GM12878 (cell line): ENCODE results near the gene ST8SIA1. TPM values are rescaled to one million over a fixed set of nuclear protein-coding genes. Genes with fewer than 3 reads are reported as not detected.

ENCODE experiments used
- ATAC-seq: fragments of 200-7000 bp; cut with Tn5 transposase; 3 replicates; pipeline ENCODE4 v1.9.1; 2020; ENCODE audit warnings: mild to moderate bottlenecking, moderate library complexity
- BruUV-seq: library from RNA; stranded (reverse); fragments of 400-500 nt; replicated peaks from 2 replicates; lab custom pipeline; 2021; lab: Mats Ljungman, UMichigan
- CTCF ChIA-PET: fragments of 300-600 bp; sonication (Branson Sonifier 250); formaldehyde crosslinking; extraction: SDS; loops from one replicate; lab custom pipeline; 2021; ENCODE audit warnings: inconsistent platforms; lab: Yijun Ruan, JAX
- POLR2A ChIA-PET: fragments of 350-600 bp; formaldehyde crosslinking; extraction: SDS; loops from one replicate; lab custom pipeline; 2021; ENCODE audit warnings: inconsistent platforms; lab: Charles Lee
- RAD21 ChIA-PET: fragments of 300-600 bp; sonication (Branson Sonifier 250); formaldehyde crosslinking; loops from one replicate; lab custom pipeline; 2023; ENCODE audit warnings: antibody characterized with exemption; ENCODE audit not compliant: unreplicated experiment; lab: Charles Lee
- SMC1A ChIA-PET: fragments of 300-600 bp; sonication (Branson Sonifier 250); formaldehyde crosslinking; loops from one replicate; lab custom pipeline; 2023; ENCODE audit not compliant: unreplicated experiment, uncharacterized antibody; lab: Charles Lee
- DNase-seq: peaks from one replicate; pipeline ENCODE4 v3.0.0-alpha.2; 2011; ENCODE audit warnings: low read depth, low spot score
- FAIRE-seq: peaks from 3 replicates; lab custom pipeline; 2011; peaks lifted over from hg19 to GRCh38; lab: Jason Lieb, UNC
- H2AFZ ChIP-seq: 2 replicates; pipeline ENCODE4 v1.6.0; 2011; ENCODE audit warnings: low read depth, low read length, control low read depth; ENCODE audit not compliant: control insufficient read depth
- H3K27ac ChIP-seq: 2 replicates; pipeline ENCODE4 v1.5.1; 2011; ENCODE audit warnings: control low read depth; ENCODE audit not compliant: control insufficient read depth, insufficient read depth
- H3K27me3 ChIP-seq, 2 experiments: replicated peaks in 1 of 2; 2 replicates each; pipeline versions ENCODE4 v1.6.0 to v1.6.1; 2011; ENCODE audit warnings: low read length in 1 of 2; ENCODE audit not compliant: control insufficient read depth in 2 of 2, insufficient read depth in 2 of 2
- H3K36me3 ChIP-seq, 2 experiments: 2 replicates each; pipeline ENCODE4 v1.5.1; 2011; ENCODE audit warnings: low read length in 1 of 2; ENCODE audit not compliant: control insufficient read depth in 2 of 2, insufficient read depth in 2 of 2
- H3K4me1 ChIP-seq: 2 replicates; pipeline ENCODE4 v1.6.1; 2011; ENCODE audit warnings: mild to moderate bottlenecking, low read length, moderate library complexity, mixed read lengths; ENCODE audit not compliant: control insufficient read depth, insufficient read depth
- H3K4me2 ChIP-seq: 2 replicates; pipeline ENCODE4 v1.6.0; 2011; ENCODE audit warnings: control low read depth; ENCODE audit not compliant: control insufficient read depth, insufficient read depth
- H3K4me3 ChIP-seq: fragments of 200-600 bp; sonication (generic); 2 replicates; pipeline ENCODE4 v1.5.1; 2016
- H3K79me2 ChIP-seq: 2 replicates; pipeline ENCODE4 v1.6.0; 2011; ENCODE audit warnings: low read length; ENCODE audit not compliant: control insufficient read depth, insufficient read depth
- H3K9ac ChIP-seq: 2 replicates; pipeline ENCODE4 v1.8.0; 2011; ENCODE audit warnings: low read length, control low read depth, mixed read lengths; ENCODE audit not compliant: control insufficient read depth, insufficient read depth
- H3K9me3 ChIP-seq: replicated peaks from 3 replicates; pipeline ENCODE4 v1.5.1; 2011; ENCODE audit warnings: mild to moderate bottlenecking, low read length; ENCODE audit not compliant: control insufficient read depth, insufficient read depth
- H4K20me1 ChIP-seq: 2 replicates; pipeline ENCODE4 v1.6.0; 2011; ENCODE audit not compliant: control insufficient read depth, insufficient read depth
- CHD2 ChIP-seq: IDR thresholded peaks from 2 replicates; pipeline ENCODE4 v1.6.1; 2011; ENCODE audit warnings: low read depth, low read length, improper control_type of control experiment, borderline replicate concordance
- KAT2A ChIP-seq: conservative IDR thresholded peaks from 2 replicates; pipeline ENCODE4 v1.6.1; 2011; ENCODE audit warnings: low read depth, low read length; ENCODE audit not compliant: control insufficient read depth
- LARP7 ChIP-seq: fragments of 450-650 bp; IDR thresholded peaks from 2 replicates; pipeline ENCODE4 v1.6.1; 2017; ENCODE audit warnings: mild to moderate bottlenecking
- RAD21 ChIP-seq: IDR thresholded peaks from 2 replicates; pipeline ENCODE4 v1.6.1; 2011; ENCODE audit warnings: mild to moderate bottlenecking, low read depth, low read length, moderate library complexity; ENCODE audit not compliant: insufficient read depth
- RB1 ChIP-seq: fragments of 450-650 bp; formaldehyde crosslinking; IDR thresholded peaks from 2 replicates; pipeline ENCODE4 v1.6.1; 2017; ENCODE audit warnings: mild to moderate bottlenecking, borderline replicate concordance
- RELB ChIP-seq: fragments of 450-650 bp; IDR thresholded peaks from 2 replicates; pipeline ENCODE4 v1.6.1; 2017; ENCODE audit warnings: low read depth, mild to moderate bottlenecking, moderate library complexity
- RUNX3 ChIP-seq: IDR thresholded peaks from 2 replicates; pipeline ENCODE4 v1.6.1; 2012; ENCODE audit warnings: low read length, inconsistent platforms
- SP1 ChIP-seq: IDR thresholded peaks from one replicate; pipeline ENCODE4 v1.6.1; 2011; ENCODE audit warnings: low read depth, low read length
- TCF12 ChIP-seq: IDR thresholded peaks from 2 replicates; pipeline ENCODE4 v1.6.1; 2011; ENCODE audit warnings: low read depth, mild to moderate bottlenecking, low read length
- ZNF384 ChIP-seq: IDR thresholded peaks from 2 replicates; pipeline ENCODE4 v1.6.1; 2012; ENCODE audit warnings: low read depth, mild to moderate bottlenecking, low read length, improper control_type of control experiment, borderline replicate concordance
- WGBS: methylation state at CpG from one replicate; pipeline ENCODE4 v1.1.6; 2016; ENCODE audit warnings: low lambda C conversion rate; ENCODE audit not compliant: insufficient replicate concordance, insufficient coverage; ENCODE audit errors: missing lambda C conversion rate; 5-methylcytosine and 5-hydroxymethylcytosine counted together
- in situ Hi-C: fragments of 300-500 bp; cut with MboI; formaldehyde crosslinking; loops from 9 replicates; pipeline ENCODE4 v1.14.3; 2018; ENCODE audit warnings: mixed read lengths
- intact Hi-C: fragments of 100-400 bp; cut with micrococcal nuclease; formaldehyde crosslinking; loops from one replicate; pipeline ENCODE4 v1.14.2; 2022; ENCODE audit not compliant: unreplicated experiment
- polyA plus RNA-seq, 11 experiments: library from polyadenylated mRNA; depleted of rRNA in 4 of 11; unstranded in 6 of 11; stranded (reverse) in 5 of 11; fragments of >200 nt; fragmentation: Nextera tagmentation in 4 of 11; fragmentation: Illumina TruSeq in 1 of 11; extraction: Ambion mirVana in 4 of 11; extraction: Trizol in 1 of 11; gene quantifications; 1 replicate in 1 of 11; 2 replicates in 10 of 11; pipeline versions ENCODE4 v1.2.1 to v1.2.3, GENCODE V29; 2011 to 2016; ENCODE audit warnings: inconsistent platforms in 2 of 11, missing spikeins in 2 of 11, low read depth in 1 of 11
- total RNA-seq, 4 experiments: library from RNA; depleted of rRNA in 3 of 4; stranded (reverse); fragments of >200 nt in 3 of 4; fragmentation: Illumina TruSeq in 1 of 4; extraction: Trizol in 1 of 4; gene quantifications; 2 replicates each; pipeline versions ENCODE4 v1.2.1 to v1.2.3, GENCODE V29; 2013 to 2021

The ST8SIA1 gene
- total and polyA plus RNA-seq, 10 of the 15 experiments (the other 5 are each of a cell fraction or from before 2014, with no cell fraction given) = 0.23 to 0.35 (median 0.23) TPM; not detected in 7

DNA sequence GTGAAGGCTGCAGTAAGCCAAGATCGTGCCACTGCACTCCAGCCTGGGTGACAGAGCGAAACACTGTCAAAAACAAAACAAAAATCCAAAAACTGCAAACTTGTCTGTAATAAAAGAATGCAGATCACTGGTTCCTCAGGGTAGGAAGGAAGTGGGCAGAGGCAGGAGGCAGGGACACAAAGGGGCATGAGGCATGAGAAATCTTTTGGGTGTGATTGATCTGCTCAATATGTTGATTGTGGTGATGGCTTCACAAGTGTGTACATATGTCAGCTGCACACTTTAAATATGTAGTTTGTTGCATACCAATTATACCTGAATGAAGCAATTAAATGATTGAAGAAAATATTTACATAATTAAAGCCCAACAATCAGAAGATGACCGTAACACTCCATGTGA, 170.9 kb downstream of the ST8SIA1 start:
- SMC1A ChIA-PET = no interaction called here
- POLR2A ChIA-PET = no interaction called here
- no peaks in the 10 kb centered on the region for H4K20me1 ChIP-seq
- H3K9me3 ChIP-seq = no peaks in the 10 kb centered on the region
- no peak overlapping the region for H2AFZ ChIP-seq
- intact Hi-C loops (no loop called here), in situ Hi-C loops (no loop called here)
- TF ChIP-seq RUNX3 (no peak), KAT2A (no peak), TCF12 (no peak), LARP7 (no peak), ZNF384 (no peak), SP1 (no peak), RAD21 (no peak), CHD2 (no peak), RB1 (no peak), RELB (no peak)
- no peaks in the 10 kb centered on the region for H3K36me3 ChIP-seq
- no peaks in the 10 kb centered on the region for H3K79me2 ChIP-seq
- H3K4me3 ChIP-seq = no peak overlapping the region
- CTCF ChIA-PET = no interaction called here
- BruUV-seq = no TSS peak
- FAIRE-seq (no peak), ATAC-seq (no peak), DNase-seq (no peak)
- H3K9ac ChIP-seq = no peak overlapping the region
- H3K27me3 ChIP-seq = no peaks in the 10 kb centered on the region
- WGBS = 8% methylated on average over 3 of the region's 3 CpGs
- RAD21 ChIA-PET = no interaction called here
- H3K4me2 ChIP-seq = no peak overlapping the region
- H3K27ac ChIP-seq = no peak overlapping the region
- no peaks in the 10 kb centered on the region for H3K4me1 ChIP-seq
